ENCODE results near the gene ALK.

GRCh38 chr2:29839306-29839705, 82.1 kb downstream of the ALK start:
- TF ChIP-seq FOXP2 (optimal IDR thresholded peaks at IDR 0.05; ENCODE audit: control extremely low read depth, extremely low read length, insufficient read depth) (no peak), POLR2AphosphoS5 (IDR thresholded peaks at IDR 0.05; ENCODE audit: borderline replicate concordance, low read depth, low read length) (no peak)
